8988T (cell line): ENCODE measurements around the gene PHF12.
"Not testable (repeated sequence)": the region's sequence is repeated elsewhere in the genome, so short reads cannot be mapped to it uniquely, and the experiment has no call there.

Experiments used
- DNase-seq: peaks from one replicate; pipeline ENCODE4 v3.0.0; 2011

PHF12 gene

DNA sequence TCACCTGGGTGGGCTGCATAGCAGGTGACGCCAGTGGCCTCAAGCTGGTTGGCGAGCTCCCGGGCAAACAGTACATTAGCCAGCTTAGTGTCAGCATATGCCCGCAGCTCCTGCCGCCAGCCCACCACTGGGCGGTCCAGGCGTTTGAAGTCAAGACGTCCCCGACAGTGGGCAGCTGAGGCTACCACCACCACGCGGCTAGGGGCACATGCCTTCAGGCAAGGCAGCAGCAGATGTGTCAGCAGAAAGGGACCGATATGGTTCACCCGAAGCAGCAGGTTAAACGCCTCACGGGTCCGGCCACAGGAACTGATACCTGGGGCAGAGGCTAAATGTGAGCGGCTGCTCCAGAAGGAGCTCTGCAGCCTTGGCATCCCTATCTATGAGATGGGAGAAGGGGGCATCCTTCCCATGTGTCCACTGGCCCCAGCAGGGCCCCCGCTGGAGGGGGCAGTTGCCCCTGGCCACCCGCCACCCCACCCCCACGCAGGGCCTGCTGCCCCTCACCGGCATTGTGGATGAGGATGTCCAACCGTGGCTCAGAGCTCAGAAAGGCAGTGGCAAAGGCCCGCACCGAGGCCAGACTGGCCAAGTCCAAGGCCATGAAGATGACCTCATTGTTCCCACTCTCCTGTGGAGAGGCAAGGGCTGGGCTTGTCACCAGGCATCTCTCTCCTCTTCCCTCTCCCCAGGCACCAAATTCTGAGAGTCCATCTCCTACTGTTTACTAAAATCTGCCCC lies 50.2 kb downstream of the PHF12 start:
- no peak for DNase-seq

DNA sequence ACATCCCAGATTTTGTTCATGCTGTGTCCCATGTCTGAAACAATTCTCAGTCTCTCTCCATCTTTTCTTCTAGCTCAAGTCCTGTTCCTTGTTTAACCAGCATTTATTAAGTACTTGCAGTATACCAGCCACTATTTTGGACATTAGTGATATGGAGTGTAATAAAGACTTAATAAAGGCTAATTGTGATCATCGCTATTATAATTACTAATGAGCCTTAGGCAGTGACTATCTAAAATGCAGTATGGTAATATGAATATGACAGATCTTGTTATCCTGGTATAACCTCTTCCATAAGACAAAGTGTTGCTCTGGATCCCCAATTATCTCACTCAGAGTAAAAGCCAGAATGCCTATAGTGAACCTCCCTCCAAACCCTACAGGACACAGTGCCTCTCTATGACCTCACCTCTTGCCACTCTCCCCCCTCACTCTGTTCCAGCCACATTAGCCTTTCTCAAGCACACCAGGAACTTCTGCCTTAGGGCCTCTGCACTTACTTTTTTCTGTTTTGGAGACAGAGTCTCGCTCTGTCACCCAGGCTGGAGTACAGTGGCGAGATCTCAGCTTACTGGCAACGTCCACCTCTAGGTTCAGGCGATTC lies 52.0 kb downstream of the PHF12 start:
- DNase-seq = no peak

DNA sequence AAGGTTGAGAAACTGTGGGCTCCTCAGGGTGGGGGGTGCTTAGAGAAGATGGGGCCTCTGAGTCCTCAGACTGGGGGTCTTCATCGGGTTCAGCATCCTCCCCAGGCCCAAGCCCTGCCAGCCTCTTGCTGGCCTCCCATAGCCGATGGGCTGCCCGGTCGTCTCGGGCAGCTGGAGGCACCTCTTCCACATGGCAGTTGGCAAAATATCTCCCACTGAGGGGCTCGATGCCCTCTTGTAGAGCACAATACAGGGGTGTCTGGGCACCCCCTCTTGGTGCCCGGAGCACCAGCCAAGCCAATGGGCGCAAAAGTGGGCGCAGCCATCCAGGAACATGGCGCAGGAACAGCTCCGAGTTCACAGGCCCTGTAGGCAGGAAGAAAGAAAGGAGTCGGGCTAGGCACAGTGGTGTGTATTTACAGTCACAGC lies 52.8 kb downstream of the PHF12 start:
- no peak for DNase-seq

GRCh38 chr17:28897769-28898526 lies 53.4 kb downstream of the PHF12 start:
- DNase-seq = no peak

DNA sequence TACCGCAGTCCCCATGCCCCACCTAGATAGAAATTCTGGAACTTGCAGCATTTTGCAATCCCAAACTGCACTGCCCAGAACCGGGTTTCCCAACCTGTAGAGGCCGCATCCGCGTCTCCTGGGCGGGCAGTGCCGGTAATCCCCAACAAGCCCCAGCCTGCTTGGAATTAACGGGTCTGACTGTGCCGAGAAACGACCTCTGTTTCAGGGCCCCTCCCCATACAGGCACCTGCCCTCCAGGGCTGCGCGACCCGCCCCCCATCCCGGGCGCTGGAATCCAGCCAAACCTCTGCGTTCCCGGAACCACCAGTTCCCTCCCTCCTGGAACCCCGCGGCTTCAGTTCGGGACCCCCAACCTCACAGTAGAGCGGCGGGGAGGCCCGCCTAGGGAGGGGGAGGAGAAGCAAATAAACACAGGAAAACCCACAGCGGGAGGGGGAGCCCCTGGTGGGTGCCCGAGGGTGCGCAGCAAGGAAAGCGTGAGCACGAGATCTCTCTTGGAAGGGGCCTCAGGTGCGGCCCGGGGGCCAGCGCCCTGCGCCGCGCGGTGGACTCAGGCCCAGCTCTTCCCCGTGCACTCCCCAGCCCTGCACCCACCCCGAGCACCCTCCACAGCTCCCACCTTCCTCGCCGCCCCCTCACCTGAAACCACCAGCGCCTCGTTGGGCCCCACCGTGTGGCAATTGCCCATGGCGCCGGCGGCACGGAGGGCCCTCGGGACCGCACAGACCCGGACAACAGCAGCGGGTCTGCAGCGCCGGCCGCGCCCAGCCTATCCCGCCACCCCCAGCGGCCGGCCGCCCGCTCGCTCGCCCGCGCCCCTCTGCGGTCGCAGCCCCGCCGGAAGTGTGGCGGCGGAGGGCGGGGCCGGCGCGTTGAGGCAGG lies 54.2 kb downstream of the PHF12 start, which contains the start of gene FLOT2:
Gene FLOT2 (minus strand): TSS at position 850 of the 885 bp plus-strand sequence. CDS start 159 bp downstream, at position 691.
- peak; percentile 79 for DNase-seq

- DNase-seq = no peak
Observed at GRCh38 chr17:28896491-28896883, 54.8 kb downstream of the PHF12 start.

DNA sequence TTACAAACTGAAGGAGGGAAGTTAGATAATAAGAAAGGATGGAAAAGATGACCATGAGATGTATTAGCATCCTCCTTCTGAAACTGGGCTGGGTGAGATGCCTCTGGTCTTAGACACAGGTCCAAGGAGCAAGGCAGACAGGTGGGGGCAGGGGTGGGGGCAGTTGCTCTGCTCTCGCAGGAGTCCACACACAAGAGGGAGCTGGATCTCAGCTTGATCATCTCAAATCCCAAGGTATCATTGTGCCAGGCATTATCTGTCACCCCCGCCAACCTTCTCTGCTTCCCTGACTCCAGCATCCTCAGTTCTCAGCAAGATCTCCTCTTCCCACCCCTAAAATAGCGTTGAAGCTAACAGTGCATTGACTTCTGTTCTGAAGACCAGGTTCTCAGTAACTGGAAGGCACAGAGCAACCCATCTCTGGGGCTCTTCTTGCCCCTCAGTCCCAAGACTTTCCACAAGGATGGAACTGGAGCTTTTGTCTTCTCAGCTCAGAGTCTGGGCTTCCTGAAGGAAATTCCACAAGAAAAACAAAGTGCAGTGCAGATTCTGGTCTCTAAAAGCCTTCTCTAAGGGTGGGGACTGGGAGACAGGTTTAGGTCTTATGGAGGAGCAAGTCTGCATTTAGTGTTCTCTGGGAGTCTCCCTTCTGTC lies 55.4 kb downstream of the PHF12 start:
- peak; percentile 33 for DNase-seq

GRCh38 chr17:28893248-28894183 lies 57.8 kb downstream of the PHF12 start:
- not testable (repeated sequence) for DNase-seq

DNA sequence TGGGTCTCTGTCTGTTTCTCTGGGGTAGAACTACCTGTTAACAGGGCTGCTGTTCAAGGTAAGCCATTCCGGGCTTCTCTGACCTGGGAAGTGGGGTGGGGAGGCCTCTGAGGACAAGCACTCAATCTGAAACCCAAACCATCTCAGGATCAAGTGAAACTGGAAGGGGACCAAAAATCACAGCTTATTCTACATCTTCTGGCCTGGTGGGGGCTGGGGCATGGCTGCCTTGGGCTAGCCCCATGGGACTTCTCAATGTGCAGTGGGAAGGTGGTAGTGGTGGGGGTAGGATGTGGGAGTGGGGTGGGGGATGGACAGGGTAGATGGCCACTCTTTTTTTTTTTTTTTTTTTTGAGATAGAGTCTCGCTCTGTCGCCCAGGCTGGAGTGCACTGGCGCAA lies 59.3 kb downstream of the PHF12 start:
- DNase-seq = no peak

GRCh38 chr17:28891201-28891600 lies 60.1 kb downstream of the PHF12 start:
- DNase-seq = no peak

GRCh38 chr17:28889996-28890395 lies 61.3 kb downstream of the PHF12 start:
- DNase-seq = no peak

GRCh38 chr17:28888832-28889231 lies 62.5 kb downstream of the PHF12 start:
- no peak for DNase-seq

DNA sequence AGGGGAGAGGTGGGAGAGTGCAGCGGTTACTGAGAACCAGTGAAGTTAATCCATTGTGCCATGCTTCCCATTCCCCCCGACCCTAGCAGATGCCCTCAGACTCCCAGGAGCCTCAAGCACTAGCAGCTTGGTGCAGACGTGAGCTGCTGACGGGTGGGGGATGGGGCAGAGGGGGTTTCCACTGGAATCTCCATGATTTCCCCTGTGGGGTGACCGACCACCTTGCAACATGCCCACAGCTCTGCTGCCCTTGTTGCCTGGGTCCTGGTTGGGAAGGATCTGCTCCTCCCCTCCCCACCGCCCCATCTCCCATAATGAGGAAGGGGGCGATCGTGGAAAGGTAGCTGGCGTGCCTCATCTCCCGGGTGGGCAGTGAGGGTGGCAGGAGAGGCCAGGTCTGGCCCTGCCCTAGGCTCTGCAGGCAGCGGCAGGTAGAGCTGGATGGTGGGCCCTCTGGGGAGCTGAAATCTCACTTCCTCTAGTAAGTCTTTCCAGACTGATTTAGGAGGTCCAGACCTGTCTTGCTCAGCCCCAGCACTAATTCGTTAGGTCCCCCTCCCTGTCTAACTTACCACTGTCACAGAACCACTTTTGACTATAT lies 63.3 kb downstream of the PHF12 start:
- DNase-seq = no peak

DNA sequence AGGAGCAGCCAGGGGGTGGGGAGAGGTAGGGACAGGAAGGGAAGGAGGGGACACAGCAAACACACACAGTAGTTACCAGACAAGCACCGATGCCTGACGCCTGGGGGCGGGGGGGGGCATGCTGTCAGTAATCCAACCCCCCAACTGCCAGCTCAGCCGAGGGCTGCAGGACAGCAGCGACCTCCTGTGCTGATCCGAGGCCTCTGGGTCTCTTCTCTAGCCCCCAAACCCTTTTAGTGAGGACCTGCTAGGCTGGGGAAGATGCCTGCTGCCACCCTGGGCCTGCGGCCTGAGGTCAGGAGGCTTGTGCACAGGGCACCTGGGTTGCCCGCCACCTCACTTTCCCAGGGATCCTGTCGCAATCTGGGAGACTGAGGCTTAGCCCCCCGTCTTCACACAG lies 65.4 kb downstream of the PHF12 start:
- no peak for DNase-seq

DNA sequence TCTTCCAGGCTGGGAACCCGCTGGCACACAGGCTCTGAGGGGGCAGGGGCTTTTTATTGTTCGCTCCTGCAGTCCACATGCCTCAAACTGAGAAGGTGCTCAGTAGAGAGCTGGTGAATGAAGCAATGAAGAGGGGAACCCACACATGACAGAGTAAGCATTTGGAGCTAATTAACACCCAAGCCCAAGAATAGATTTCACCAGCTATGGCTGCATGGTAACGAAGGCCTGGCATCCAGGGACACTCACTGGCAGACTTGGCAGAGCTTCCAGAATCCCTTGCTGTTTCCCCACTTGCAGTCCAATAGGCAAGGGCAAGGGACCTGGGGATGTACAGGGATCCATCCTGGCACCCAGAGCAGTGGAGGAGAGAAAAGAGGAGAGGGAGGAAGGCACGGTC lies 66.0 kb downstream of the PHF12 start:
- DNase-seq = no peak

GRCh38 chr17:28883967-28884702 lies 67.2 kb downstream of the PHF12 start:
- no peak for DNase-seq

DNA sequence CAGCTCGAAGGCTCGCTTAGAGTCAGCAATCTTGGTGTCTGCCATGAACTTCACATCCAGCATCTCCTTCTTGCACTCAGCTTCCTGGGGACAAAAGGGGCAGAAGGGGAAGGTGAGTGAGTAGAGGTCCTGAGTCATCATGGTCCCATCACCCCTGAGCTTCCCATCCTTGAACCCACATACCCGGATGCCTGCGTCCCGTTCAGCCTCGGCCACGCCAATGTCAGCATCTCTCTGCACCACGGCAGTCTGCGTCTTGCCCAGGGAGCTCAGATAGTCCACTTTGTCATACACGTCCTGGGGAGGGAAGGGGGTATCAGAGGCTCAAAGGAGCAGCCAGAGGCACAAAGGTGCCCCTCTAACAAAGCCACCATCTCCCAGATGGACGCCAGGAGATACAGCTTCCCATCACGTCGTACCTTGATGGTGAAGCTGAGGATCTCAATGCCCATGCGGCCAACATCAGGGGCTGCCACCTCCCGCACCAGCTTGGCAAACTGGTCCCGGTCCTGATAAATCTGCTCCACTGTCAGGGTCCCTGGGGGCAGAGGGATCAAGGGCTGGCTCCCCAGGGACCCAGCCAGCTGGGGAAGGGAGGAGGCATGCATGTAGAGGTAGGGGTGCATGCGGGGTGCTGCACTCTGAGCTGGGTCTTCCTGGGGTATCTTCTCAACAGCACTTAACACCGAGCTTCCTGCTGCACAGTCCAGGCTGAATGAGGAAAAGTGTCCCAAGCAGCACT lies 69.0 kb downstream of the PHF12 start:
- DNase-seq = no peak

DNA sequence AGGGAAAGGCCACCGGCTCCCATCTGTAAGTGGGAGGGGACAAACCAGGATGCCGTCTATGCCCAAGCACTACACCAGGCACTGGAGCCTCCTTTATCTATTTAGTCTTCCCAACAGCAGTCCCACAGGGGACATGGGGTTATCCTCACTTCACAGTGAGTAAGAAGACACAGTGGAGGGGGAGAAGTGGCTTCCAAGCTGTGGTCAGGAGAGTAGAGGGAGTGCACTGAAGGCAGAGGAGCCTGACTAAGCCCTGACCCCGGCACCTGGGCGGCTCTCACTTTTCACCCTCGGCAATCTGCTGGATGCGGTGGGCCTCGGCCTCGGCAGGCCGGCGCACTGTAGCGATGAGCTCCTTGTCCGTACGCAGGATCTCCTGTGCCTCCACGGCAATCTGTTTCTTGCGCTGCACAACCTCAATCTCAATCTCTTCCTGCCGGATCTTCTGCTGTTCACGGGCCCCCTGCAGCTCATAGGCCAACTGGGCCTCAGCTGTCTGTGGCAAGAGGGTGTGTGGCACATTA lies 69.7 kb downstream of the PHF12 start:
- DNase-seq = no peak

DNA sequence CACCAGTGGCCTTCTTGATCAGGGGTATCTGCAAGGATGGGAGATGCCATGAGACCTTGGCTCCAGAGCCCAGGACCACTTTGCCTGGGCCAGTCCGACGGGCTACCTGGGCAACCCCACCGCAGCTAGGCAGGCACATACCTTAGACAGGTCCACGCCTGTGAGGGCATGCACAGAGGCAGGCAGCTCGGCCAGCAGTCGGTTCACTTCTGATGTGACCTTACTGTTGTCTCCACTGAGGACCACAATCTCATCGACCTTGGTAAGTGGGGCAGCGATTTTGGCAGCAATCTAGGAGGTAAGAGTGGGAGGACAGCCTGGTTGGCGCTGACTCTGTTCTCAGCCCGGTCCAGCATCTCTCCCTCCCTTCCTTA lies 70.8 kb downstream of the PHF12 start:
- DNase-seq = no peak
